ELR (cell line): ENCODE results near the gene GOLGA2.
"Not testable (repeated sequence)": the region's sequence is repeated elsewhere in the genome, so short reads cannot be mapped to it uniquely, and the experiment has no call there.

ENCODE experiments used
- DNase-seq: peaks from one replicate; pipeline ENCODE4 v3.0.0-alpha.2; 2015; ENCODE audit warnings: low read depth

GOLGA2 gene

GRCh38 chr9:128242828-128243214 lies 33.0 kb downstream of the GOLGA2 start:
- DNase-seq: no peak

- DNase-seq: no peak
These were observed 33.7 kb downstream of the GOLGA2 start for GRCh38 chr9:128242124-128242523.

GRCh38 chr9:128233817-128234406 lies 41.9 kb downstream of the GOLGA2 start:
- DNase-seq: no peak

GRCh38 chr9:128232528-128233428 lies 43.0 kb downstream of the GOLGA2 start:
- no peak for DNase-seq

GRCh38 chr9:128231638-128232527 lies 43.9 kb downstream of the GOLGA2 start:
- no peak for DNase-seq

- DNase-seq: not testable (repeated sequence)
These were observed 44.9 kb downstream of the GOLGA2 start for GRCh38 chr9:128230897-128231296.

- no peak for DNase-seq
These were observed 49.4 kb downstream of the GOLGA2 start for GRCh38 chr9:128226412-128226801.

GRCh38 chr9:128225770-128226411 lies 49.9 kb downstream of the GOLGA2 start:
- DNase-seq: no peak

GRCh38 chr9:128224877-128225276 lies 50.9 kb downstream of the GOLGA2 start:
- no peak for DNase-seq

- DNase-seq: no peak
These were observed 52.7 kb downstream of the GOLGA2 start for GRCh38 chr9:128222880-128223670.

GRCh38 chr9:128222026-128222425 lies 53.8 kb downstream of the GOLGA2 start:
- no peak for DNase-seq

- no peak for DNase-seq
These were observed 56.0 kb downstream of the GOLGA2 start for GRCh38 chr9:128219831-128220230.

GRCh38 chr9:128218518-128219389 lies 57.1 kb downstream of the GOLGA2 start:
- peak; percentile 63 for DNase-seq

GRCh38 chr9:128218172-128218517 lies 57.7 kb downstream of the GOLGA2 start:
- DNase-seq: no peak

- no peak for DNase-seq
These were observed 58.8 kb downstream of the GOLGA2 start for GRCh38 chr9:128216781-128217553.

GRCh38 chr9:128215491-128216409 lies 60.1 kb downstream of the GOLGA2 start:
- DNase-seq: peak; percentile 75

GRCh38 chr9:128214571-128215490 lies 61.0 kb downstream of the GOLGA2 start:
- peak; percentile 51 for DNase-seq
